LoVo (cell line): ENCODE data around the gene MRPS27.
"Not testable (repeated sequence)": the region's sequence is repeated elsewhere in the genome, so short reads cannot be mapped to it uniquely, and the experiment has no call there.

Experiments
- DNase-seq: peaks from one replicate; pipeline ENCODE4 v3.0.0-alpha.2; 2016; ENCODE audit warnings: low spot score

Gene MRPS27

DNA sequence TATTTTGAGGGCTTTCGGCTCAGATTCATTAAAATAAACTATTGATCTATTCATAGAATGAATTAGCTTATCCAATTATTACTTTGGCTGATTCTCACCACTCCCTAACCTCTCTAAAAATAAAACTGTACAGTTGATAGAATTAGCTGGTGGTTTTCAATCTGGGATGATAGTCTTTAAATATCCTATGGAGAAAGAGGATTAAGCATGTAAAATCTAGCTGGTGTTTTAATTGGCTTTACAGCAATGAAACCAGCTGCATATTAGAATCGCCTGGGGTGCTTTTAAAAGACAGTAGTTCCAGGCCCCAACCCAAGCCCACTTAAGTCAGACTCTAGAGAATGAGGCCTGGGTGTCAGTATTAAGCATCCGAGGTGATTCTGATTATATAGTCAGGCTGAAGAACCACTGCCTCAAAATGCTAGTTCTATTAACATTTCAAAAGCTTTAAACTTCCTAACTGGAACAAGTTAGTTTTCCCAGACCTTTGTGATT is 117.7 kb downstream of the MRPS27 start:
- no peak for DNase-seq

DNA sequence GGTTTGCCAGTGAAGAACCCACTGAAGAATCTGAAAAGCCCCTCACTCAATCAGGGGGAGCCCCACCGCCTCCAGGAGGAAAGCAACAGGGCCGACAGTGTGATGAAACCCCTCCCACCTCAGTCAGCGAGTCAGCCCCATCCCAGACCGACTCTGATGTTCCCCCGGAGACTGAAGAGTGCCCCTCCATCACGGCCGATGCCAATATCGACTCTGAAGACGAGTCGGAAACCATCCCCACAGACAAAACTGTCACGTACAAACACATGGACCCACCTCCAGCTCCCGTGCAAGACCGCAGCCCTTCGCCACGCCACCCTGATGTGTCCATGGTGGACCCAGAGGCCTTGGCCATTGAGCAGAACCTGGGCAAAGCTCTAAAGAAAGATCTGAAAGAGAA is 120.4 kb downstream of the MRPS27 start:
- no peak for DNase-seq

DNA sequence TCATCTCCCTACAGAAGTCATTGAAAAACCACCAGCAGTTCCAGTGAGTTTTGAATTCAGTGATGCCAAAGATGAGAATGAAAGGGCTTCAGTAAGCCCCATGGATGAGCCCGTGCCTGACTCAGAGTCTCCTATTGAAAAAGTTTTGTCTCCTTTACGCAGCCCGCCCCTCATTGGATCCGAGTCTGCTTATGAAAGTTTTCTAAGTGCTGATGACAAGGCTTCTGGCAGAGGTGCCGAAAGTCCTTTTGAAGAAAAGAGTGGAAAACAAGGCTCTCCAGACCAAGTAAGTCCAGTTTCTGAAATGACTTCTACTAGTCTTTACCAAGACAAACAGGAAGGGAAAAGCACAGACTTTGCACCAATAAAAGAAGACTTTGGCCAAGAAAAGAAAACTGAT is 122.6 kb downstream of the MRPS27 start:
- no peak for DNase-seq

DNA sequence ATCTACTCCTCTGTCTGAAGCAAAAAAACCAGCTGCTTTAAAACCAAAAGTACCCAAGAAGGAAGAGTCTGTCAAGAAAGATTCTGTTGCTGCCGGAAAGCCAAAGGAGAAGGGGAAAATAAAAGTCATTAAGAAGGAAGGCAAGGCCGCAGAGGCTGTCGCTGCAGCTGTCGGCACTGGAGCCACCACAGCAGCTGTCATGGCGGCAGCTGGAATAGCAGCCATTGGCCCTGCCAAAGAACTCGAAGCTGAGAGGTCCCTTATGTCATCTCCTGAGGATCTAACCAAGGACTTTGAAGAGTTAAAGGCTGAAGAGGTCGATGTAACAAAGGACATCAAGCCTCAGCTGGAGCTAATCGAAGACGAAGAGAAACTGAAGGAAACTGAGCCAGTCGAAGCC is 124.5 kb downstream of the MRPS27 start:
- DNase-seq = no peak

DNA sequence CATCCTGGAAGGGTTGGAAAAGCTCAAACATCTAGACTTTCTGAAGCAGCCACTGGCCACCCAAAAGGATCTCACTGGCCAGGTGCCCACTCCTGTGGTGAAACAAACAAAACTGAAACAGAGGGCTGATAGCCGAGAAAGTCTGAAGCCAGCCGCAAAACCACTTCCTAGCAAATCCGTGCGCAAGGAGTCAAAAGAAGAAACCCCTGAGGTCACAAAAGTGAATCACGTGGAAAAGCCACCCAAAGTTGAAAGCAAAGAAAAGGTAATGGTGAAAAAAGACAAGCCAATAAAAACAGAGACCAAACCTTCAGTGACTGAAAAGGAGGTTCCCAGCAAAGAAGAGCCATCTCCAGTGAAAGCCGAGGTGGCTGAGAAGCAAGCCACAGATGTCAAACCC is 125.2 kb downstream of the MRPS27 start:
- no peak for DNase-seq

DNA sequence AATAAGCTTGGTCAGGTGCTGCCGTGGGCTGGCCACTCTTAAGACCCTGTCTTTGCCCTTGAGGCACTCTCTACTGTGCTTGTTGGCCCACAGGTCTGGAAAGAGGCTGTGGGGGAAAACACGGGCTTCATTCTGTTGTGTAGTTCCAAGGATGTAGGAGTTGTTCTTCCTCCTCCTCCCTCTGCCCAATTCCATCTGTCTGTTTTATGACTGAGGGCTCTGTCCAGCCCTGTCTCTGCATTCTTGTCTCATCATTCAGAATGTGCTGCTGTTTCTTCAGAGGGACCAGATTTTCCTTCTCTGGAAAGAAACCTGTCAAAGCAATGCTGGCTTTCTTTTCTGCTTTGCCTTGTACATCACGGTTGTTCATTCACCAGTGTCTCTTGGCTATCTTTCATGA is 128.6 kb downstream of the MRPS27 start:
- no peak for DNase-seq

DNA sequence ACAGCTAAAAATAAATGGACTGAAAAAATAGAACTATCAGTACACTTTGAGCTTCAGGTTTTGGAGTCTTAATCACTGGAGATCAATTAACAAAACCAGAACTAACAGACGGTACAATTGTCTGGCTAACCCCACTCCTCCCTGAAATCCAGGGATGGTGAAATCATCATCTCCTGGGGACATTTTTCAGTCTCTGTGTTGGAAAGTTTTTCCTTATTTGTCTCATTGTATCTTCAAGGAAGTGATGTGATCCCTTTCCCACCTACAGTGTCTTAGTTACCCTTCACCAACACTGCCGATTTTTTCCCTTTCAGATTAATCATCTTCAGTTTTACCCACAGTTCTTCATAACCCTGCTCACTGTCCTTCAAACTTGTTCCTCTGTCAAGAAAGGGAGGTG is 130.9 kb downstream of the MRPS27 start:
- DNase-seq = no peak

DNA sequence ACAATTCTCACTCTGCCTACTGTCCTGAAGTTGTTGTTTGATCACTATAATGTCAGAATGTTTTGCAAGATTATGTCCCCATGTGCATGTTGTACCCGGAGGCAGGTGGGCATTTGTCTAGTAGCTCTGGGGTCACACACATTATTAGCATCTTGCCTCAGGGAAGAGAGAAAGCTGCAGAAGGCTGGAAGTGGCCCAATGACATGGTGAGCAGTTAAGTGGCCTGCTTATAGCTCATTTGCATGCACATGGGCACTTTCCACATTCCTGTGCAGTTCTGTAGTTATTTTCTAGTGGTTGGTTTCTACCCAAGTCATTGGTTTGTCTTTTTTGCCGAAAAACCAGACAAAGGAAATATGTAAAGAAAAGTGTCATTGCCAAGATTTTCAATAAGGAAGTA is 131.9 kb downstream of the MRPS27 start:
- no peak for DNase-seq

DNA sequence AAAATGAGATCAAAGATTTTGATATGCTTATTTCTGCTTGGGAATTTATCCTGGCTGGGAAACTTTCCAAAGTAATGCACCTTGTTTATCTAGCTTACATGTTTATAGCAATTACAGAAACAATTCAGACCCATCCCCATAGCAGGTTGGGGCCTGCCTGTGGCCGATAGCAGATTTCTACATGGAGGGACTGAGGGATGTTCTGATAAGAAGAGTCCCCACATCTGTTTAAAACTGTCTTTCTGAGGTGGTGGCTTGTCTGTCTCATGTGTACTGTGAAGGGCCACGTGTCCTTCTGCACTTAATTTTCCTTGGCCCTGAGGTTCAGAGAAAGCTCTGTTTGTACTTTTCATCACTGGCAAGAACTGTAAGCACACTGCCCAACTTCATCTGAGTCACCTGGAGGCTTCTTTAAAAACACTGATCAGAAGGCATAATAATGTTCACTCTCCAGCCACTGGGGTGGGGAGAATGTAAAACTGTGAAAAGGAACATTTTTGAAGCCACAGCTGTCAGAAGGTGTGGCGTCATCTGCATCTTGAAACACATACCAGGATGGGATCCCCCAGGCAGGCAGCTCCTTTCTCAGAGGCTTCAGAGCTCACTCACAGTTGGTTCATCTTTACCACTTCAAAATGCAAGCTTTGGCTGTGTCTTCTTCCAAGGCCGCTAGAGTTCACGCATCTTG is 132.5 kb downstream of the MRPS27 start:
- DNase-seq = no peak

DNA sequence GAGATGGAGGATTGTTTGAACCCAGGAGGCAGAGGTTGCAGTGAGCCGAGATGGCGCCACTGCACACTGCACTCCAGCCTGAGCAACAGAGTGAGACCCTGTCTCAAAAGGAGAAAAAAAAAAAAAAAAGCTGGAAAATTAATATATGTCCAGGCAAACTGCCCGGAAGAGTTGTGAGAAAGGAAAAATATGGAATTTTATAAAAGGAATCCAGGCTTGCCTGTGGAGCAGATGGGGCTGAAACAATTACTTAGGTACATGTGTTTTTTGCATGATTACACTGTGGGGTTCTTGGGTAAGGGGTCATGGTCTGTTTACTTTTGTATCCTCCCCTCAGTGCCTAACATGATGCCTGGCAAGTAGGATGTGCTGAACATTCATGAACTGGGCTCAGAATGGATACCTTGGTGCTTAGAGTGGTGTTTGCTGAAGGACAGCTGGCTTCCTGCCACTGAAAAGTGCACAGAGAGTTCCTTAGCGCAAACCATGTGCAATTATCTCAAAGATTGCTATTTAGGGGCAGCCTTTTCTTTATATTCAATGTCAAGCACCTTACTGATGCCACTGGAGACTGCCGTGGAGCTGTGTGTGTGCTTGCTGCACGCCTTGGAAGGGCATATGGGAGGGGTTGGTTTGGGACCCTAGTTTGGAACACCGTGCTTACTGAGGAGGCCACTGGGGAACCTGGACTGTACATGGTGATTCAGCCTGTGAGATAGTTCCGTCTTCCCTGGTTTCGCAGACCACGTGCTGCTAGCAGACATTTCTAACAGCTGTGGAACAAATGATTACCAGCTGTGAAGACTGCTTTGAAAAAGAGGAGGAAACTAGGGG is 134.3 kb downstream of the MRPS27 start:
- no peak for DNase-seq

DNA sequence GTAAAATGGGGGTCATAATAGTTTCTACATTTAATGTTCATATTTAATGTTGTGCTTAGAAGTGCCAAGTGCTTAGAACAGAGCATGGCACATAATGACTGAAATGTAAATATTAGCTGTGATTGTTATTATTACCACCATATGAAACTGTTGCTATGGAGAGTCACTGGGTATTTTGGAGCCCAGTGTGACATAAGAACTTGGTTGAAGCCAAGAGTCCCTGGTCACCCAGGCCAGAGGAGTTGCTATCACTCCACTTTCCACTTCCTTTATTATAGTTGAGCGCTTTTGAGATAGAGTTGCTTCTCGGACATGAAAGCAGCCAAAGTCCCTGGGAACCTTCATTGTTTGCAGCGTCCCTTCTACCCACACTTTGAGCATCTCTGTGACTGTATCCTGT is 135.6 kb downstream of the MRPS27 start:
- DNase-seq = no peak

DNA sequence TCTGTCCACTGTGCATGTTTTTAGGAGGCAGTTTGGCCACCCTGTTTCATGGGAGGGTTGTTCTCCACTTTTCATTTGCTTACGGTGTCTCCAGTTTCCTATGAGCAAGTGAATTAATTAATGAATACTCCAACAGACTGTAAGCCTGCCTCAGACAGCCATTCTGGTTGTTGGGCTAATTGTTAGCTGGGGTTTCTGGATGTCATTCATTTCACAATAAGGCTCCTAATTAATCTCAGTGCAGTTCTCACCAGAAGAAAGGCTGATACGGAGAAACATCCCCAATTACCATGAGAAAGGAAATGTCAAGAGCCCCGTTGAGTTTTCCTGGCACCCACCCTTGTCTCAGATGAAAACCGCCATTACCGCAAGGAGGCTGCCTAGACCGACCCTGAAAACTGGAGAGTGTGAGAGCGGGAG is 136.9 kb downstream of the MRPS27 start:
- no peak for DNase-seq

DNA sequence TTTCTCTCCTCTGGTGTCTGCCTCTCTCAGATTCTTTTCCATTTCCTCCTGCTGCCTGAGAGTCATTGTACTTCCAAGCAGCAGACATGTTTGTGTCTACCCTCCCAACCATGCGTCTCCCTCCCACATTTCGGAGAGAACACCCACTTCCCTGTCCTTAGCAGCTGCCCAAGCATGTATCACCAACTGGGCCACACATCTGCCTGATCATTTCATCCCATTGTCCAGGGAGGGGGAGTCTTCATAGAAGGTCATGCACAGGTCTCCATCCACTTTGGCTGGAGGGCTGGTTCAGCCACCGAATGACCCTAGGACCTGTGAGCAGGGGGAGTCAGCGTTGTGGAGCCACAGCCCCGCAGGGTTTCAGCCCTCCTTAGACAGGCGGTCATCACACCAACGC is 137.4 kb downstream of the MRPS27 start:
- DNase-seq = no peak

DNA sequence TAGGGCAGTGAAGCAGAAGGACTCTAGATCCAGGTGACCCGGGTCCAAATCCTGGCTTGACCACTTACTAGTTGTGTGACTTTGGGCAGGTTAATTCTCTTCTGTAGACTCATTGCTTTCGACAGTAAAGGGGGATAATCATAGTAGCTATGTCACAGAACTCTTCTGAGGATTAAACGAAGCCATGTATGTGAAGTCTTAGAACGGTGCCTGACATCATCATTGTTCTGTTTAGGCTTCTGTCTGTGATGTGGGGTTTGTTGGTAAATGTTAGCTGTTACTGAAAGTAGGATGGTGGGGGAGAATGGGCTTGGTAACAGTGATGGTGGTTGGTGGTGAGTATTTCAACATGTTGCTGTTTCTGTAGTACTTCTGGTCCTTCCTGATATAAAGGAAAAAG is 139.1 kb downstream of the MRPS27 start:
- DNase-seq = no peak

DNA sequence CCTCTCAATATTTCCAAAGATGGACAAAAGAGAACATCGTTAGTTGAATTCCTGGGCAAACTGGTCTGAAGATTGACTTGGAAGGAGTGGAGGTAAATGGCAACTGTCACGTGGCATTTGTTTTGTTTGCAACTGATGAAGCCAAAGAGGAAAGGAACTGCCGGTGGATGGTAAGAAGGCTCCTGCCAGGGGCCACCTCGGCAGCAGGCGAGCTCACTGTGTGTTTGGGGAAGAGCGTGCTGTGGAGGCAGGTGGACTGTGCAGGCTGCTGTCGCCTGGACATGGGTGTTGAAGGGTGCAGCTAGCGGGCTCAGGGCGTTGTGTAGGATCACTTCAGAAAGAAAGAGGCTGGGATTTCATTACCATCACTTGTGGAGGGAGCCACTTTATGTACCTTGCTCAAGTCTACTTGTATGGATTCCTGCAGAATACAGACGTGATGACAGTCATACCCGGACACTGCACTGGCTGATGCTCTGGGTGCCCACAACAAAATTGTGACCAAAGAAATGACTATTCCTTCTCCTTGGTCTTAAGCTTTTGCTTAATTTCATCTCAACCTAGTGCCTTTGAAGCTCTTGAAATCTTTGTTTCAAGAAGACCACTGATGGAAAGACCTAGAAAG is 140.1 kb downstream of the MRPS27 start:
- no peak for DNase-seq

DNA sequence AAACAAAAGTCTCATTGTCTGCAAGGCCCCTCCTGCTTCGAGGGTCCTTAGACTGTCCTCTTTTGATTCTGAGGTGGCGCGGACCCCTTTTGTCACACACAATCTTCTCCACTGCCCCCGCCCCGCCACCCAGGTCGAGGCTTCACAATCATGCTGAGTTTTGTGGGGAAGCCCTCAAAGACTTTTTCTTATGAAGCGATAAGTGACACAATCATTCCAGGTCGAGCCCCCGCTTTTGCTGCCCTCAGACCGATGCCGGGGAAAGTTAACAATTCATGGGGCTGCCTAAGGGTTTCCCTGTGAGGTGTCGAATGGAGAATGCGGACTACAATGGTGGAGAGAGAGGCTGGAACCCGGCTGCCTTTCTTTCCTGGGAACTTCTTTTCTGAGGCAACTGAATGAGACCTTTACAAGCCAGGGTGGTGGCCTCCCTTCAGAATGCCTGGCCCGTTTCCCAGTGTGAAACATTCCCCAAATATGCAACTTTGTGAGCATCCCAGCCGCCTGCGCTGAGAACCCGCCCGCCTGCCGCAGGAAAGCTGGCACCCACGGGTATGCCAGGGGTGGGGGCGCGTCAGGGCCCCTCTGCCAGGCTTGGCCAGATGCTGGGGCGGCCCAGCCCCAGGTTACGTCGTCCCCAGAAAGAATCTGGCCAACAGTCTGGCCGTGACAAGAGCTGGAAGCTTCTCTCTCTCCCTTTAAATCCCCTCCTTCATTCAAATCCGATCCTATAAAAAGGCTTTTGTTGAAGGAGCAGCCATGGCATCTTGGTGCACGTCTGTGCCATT is 140.8 kb downstream of the MRPS27 start:
- peak; percentile 78 for DNase-seq

DNA sequence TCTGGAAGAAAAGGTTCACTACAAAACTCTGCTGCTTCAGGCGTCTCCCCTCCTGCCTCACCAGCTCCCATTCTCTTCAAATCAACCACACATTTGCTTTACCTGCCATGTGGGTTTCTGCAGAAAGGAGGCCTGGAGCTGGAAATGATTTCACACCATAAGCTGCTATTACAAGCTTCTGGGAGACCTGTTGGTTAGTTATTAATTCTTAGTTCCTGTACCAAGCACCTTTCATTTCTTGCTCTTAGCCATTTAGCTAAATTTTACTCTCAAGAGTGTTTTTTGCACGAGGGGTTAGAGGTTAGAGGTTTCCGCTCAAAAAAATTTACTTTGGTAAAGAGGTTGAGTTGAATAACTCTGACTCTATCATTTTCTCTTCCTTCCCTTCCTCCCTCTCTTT is 142.5 kb downstream of the MRPS27 start:
- DNase-seq = no peak

DNA sequence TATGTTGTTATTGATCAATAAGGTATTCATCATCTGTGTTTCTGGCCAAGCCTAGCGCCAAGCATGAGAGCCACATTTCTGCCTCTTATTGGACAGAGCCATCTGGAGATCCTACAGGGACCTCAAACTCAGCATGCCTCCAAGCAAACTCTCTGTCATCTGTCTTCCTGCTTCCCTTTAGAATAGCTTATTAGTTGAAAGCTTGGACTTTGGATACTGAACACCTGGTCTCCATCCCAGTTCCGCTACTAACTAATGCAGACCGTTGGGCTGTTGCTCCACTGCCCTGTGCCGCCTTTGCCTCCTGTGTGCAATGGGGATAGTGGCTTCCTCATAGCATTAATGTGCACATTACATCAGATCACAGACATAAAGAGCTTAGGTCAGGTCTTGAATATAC is 147.3 kb downstream of the MRPS27 start:
- DNase-seq = no peak

DNA sequence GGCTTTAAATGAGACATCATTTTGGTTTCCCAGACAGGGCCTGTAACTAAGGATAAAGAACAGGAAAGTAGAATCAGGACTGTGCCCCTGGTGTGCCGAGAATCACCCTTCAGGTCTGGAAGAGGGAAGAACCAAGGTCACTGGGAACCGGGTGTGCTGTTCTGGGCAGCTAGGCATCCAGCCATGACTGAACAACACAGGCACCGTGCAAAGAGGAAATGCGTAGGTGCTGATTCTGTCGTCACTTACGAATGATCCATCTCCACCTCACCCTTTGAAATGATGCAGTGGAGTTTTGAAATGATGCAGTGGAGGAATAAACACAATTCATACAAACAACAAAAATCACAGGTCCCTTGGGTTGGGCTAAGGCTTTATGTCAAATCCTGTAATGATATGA is 148.4 kb downstream of the MRPS27 start:
- no peak for DNase-seq

DNA sequence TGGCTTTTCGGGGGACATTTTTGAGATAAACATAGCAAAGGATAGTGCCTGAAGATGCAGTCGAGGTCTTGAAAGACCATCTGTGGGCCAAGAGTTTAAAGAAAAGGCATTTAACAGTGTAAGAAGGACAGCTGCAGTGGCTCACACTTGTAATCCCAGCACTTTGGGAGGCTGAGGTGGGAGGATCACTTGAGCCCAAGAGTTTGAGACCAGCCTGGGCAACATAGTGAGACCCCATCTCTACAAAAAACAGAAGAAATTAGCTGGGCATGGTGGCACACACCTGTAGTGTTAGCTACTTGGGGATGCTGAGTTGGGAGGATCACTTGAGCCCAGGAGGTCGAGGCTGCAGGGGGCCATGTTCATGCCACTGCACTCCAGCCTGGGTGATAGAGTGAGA is 148.9 kb downstream of the MRPS27 start:
- not testable (repeated sequence) for DNase-seq

DNA sequence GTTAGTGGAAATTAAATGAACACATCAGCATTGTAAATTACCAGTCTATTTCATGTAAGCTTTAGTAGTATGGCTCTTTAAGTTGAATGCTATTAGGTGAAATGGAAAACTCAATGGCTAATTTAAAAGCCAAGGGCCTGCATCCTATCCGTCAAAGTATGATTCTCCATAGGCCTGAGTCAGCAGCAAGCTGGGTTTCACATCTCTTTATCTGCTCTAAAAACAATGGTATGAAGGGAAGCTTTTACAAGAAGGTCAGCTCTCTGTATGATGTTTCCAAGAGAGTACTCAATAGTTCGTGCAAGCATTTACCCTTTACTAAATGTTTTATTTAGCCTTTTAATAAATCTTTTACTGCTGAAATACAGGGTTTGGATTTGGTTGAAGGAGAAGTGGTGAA is 149.9 kb downstream of the MRPS27 start:
- no peak for DNase-seq
